ENCODE results near the gene ADAM19.

ADAM19 gene

GRCh38 chr5:157444224-157444623, 131.4 kb downstream of the ADAM19 start:
- Histone ChIP-seq H3K27ac (ENCODE audit: low read length, poor library complexity, severe bottlenecking) (no peak overlapping the region), H3K36me3 (ENCODE audit: control insufficient read depth in 1 of 2, insufficient read depth in 2 of 2, low read depth in 1 of 2, low read length in 2 of 2) (no peaks in the 10 kb centered on the region), H3K14ac (ENCODE audit: low read length in 2 of 2) (no peak overlapping the region), H3K4ac (ENCODE audit: low read depth in 1 of 2, low read length in 2 of 2) (no peak overlapping the region), H3K4me3 (ENCODE audit: insufficient read depth in 1 of 2, low read depth in 1 of 2, low read length in 2 of 2) (no peak overlapping the region), H2BK120ac (ENCODE audit: low read depth, low read length) (no peak overlapping the region), H3K79me1 (replicated peaks; ENCODE audit: low read length, poor library complexity, severe bottlenecking) (no peaks in the 10 kb centered on the region), H3K27me3 (ENCODE audit: control insufficient read depth in 1 of 2, insufficient read depth in 1 of 2, low read length in 2 of 2) (no peaks in the 10 kb centered on the region), H4K8ac (ENCODE audit: low read length) (no peak overlapping the region), H2BK5ac (ENCODE audit: low read depth, low read length, poor library complexity, severe bottlenecking) (no peak overlapping the region), H3K4me1 (ENCODE audit: control insufficient read depth, insufficient read depth, low read depth, low read length) (peaks cover 10% of the 10 kb centered on the region), H2AK5ac (ENCODE audit: low read length, severe bottlenecking) (no peak overlapping the region), H2BK15ac (ENCODE audit: low read depth, poor library complexity, severe bottlenecking) (no peak overlapping the region), H2BK12ac (ENCODE audit: low read length in 2 of 2) (no peak overlapping the region), H3K9ac (ENCODE audit: low read length) (no peak overlapping the region), H3K9me3 (ENCODE audit: control insufficient read depth, low read length) (no peaks in the 10 kb centered on the region), H2AFZ (ENCODE audit: low read depth, low read length) (no peak overlapping the region), H3K23ac (ENCODE audit: low read length in 2 of 2) (no peak overlapping the region), H3K4me2 (ENCODE audit: low read length, poor library complexity, severe bottlenecking) (no peak overlapping the region), H4K91ac (ENCODE audit: low read length) (no peak overlapping the region), H3K18ac (ENCODE audit: low read depth in 1 of 2, low read length in 2 of 2) (no peak overlapping the region)
- no peak for DNase-seq
- WGBS = 67% methylated on average over 3 of the region's 4 CpGs

- H2BK15ac ChIP-seq (ENCODE audit: low read depth, poor library complexity, severe bottlenecking) = no peak overlapping the region
- WGBS = 78% methylated on average over 5 of the region's 7 CpGs
Measured at GRCh38 chr5:157443041-157443549, 132.5 kb downstream of the ADAM19 start.

GRCh38 chr5:157434096-157434495, 141.5 kb downstream of the ADAM19 start:
- Histone ChIP-seq H3K9ac (ENCODE audit: low read length) (no peak overlapping the region), H2BK5ac (ENCODE audit: low read depth, low read length, poor library complexity, severe bottlenecking) (no peak overlapping the region), H3K23ac (ENCODE audit: low read length in 2 of 2) (no peak overlapping the region), H3K4ac (ENCODE audit: low read depth in 1 of 2, low read length in 2 of 2) (peak overlapping the region in 1 of 2 experiments; percentile 58), H3K4me1 (ENCODE audit: control insufficient read depth, insufficient read depth, low read depth, low read length) (no peaks in the 10 kb centered on the region), H3K4me2 (ENCODE audit: low read length, poor library complexity, severe bottlenecking) (no peak overlapping the region), H3K27me3 (ENCODE audit: control insufficient read depth in 1 of 2, insufficient read depth in 1 of 2, low read length in 2 of 2) (no peaks in the 10 kb centered on the region), H2BK15ac (ENCODE audit: low read depth, poor library complexity, severe bottlenecking) (no peak overlapping the region), H3K14ac (ENCODE audit: low read length in 2 of 2) (no peak overlapping the region), H4K91ac (ENCODE audit: low read length) (no peak overlapping the region), H2BK120ac (ENCODE audit: low read depth, low read length) (no peak overlapping the region), H3K18ac (ENCODE audit: low read depth in 1 of 2, low read length in 2 of 2) (no peak overlapping the region), H3K27ac (ENCODE audit: low read length, poor library complexity, severe bottlenecking) (no peak overlapping the region), H2BK12ac (ENCODE audit: low read length in 2 of 2) (no peak overlapping the region), H2AK5ac (ENCODE audit: low read length, severe bottlenecking) (no peak overlapping the region), H4K8ac (ENCODE audit: low read length) (no peak overlapping the region), H3K9me3 (ENCODE audit: control insufficient read depth, low read length) (no peaks in the 10 kb centered on the region), H3K4me3 (ENCODE audit: insufficient read depth in 1 of 2, low read depth in 1 of 2, low read length in 2 of 2) (no peak overlapping the region), H2AFZ (ENCODE audit: low read depth, low read length) (no peak overlapping the region), H3K79me1 (replicated peaks; ENCODE audit: low read length, poor library complexity, severe bottlenecking) (no peaks in the 10 kb centered on the region), H3K36me3 (ENCODE audit: control insufficient read depth in 1 of 2, insufficient read depth in 2 of 2, low read depth in 1 of 2, low read length in 2 of 2) (no peaks in the 10 kb centered on the region)
- WGBS = 92% methylated on average over 4 of the region's 4 CpGs
- DNase-seq = no peak

More at GRCh38 chr5:157443041-157443549, 132.5 kb downstream of the ADAM19 start:
- Histone ChIP-seq H2AK5ac (ENCODE audit: low read length, severe bottlenecking) (no peak overlapping the region), H3K4me1 (ENCODE audit: control insufficient read depth, insufficient read depth, low read depth, low read length) (peaks cover 10% of the 10 kb centered on the region), H2BK12ac (ENCODE audit: low read length in 2 of 2) (no peak overlapping the region), H3K9me3 (ENCODE audit: control insufficient read depth, low read length) (no peaks in the 10 kb centered on the region), H3K18ac (ENCODE audit: low read depth in 1 of 2, low read length in 2 of 2) (no peak overlapping the region), H4K8ac (ENCODE audit: low read length) (no peak overlapping the region), H2BK120ac (ENCODE audit: low read depth, low read length) (no peak overlapping the region), H3K4ac (ENCODE audit: low read depth in 1 of 2, low read length in 2 of 2) (no peak overlapping the region), H2AFZ (ENCODE audit: low read depth, low read length) (no peak overlapping the region), H3K14ac (ENCODE audit: low read length in 2 of 2) (no peak overlapping the region), H3K36me3 (ENCODE audit: control insufficient read depth in 1 of 2, insufficient read depth in 2 of 2, low read depth in 1 of 2, low read length in 2 of 2) (no peaks in the 10 kb centered on the region), H3K23ac (ENCODE audit: low read length in 2 of 2) (no peak overlapping the region), H4K91ac (ENCODE audit: low read length) (no peak overlapping the region), H3K27me3 (ENCODE audit: control insufficient read depth in 1 of 2, insufficient read depth in 1 of 2, low read length in 2 of 2) (no peaks in the 10 kb centered on the region), H3K9ac (ENCODE audit: low read length) (no peak overlapping the region), H3K4me3 (ENCODE audit: insufficient read depth in 1 of 2, low read depth in 1 of 2, low read length in 2 of 2) (no peak overlapping the region), H3K27ac (ENCODE audit: low read length, poor library complexity, severe bottlenecking) (no peak overlapping the region), H3K79me1 (replicated peaks; ENCODE audit: low read length, poor library complexity, severe bottlenecking) (no peaks in the 10 kb centered on the region), H2BK5ac (ENCODE audit: low read depth, low read length, poor library complexity, severe bottlenecking) (no peak overlapping the region), H3K4me2 (ENCODE audit: low read length, poor library complexity, severe bottlenecking) (no peak overlapping the region)
- no peak for DNase-seq

GRCh38 chr5:157431544-157432200, 143.9 kb downstream of the ADAM19 start:
- Histone ChIP-seq H2AK5ac (ENCODE audit: low read length, severe bottlenecking) (no peak overlapping the region), H2BK15ac (ENCODE audit: low read depth, poor library complexity, severe bottlenecking) (no peak overlapping the region), H3K27ac (ENCODE audit: low read length, poor library complexity, severe bottlenecking) (no peak overlapping the region), H3K9me3 (ENCODE audit: control insufficient read depth, low read length) (no peaks in the 10 kb centered on the region), H2AFZ (ENCODE audit: low read depth, low read length) (no peak overlapping the region), H3K9ac (ENCODE audit: low read length) (peak overlapping the region; percentile 14), H3K27me3 (ENCODE audit: control insufficient read depth in 1 of 2, insufficient read depth in 1 of 2, low read length in 2 of 2) (no peaks in the 10 kb centered on the region), H3K79me1 (replicated peaks; ENCODE audit: low read length, poor library complexity, severe bottlenecking) (no peaks in the 10 kb centered on the region), H4K91ac (ENCODE audit: low read length) (no peak overlapping the region), H3K4ac (ENCODE audit: low read depth in 1 of 2, low read length in 2 of 2) (no peak overlapping the region), H2BK120ac (ENCODE audit: low read depth, low read length) (no peak overlapping the region), H3K18ac (ENCODE audit: low read depth in 1 of 2, low read length in 2 of 2) (no peak overlapping the region), H4K8ac (ENCODE audit: low read length) (no peak overlapping the region), H2BK12ac (ENCODE audit: low read length in 2 of 2) (no peak overlapping the region), H3K36me3 (ENCODE audit: control insufficient read depth in 1 of 2, insufficient read depth in 2 of 2, low read depth in 1 of 2, low read length in 2 of 2) (no peaks in the 10 kb centered on the region), H3K4me1 (ENCODE audit: control insufficient read depth, insufficient read depth, low read depth, low read length) (no peaks in the 10 kb centered on the region), H3K4me2 (ENCODE audit: low read length, poor library complexity, severe bottlenecking) (no peak overlapping the region), H3K14ac (ENCODE audit: low read length in 2 of 2) (no peak overlapping the region), H2BK5ac (ENCODE audit: low read depth, low read length, poor library complexity, severe bottlenecking) (no peak overlapping the region), H3K23ac (ENCODE audit: low read length in 2 of 2) (no peak overlapping the region), H3K4me3 (ENCODE audit: insufficient read depth in 1 of 2, low read depth in 1 of 2, low read length in 2 of 2) (no peak overlapping the region)
- 69% methylated on average over 3 of the region's 4 CpGs for WGBS
- DNase-seq = peak; percentile 74

Measured in mesenchymal stem cell (in vitro differentiated cells and primary cell).